Endothelial cell (in vitro differentiated cells): ENCODE results near the gene TPRG1. TPM values are rescaled to one million over a fixed set of nuclear protein-coding genes. Genes with fewer than 3 reads are reported as not detected.
"Not testable (repeated sequence)": the region's sequence is repeated elsewhere in the genome, so short reads cannot be mapped to it uniquely, and the experiment has no call there.

Experiments
- DNase-seq: peaks from one replicate; pipeline ENCODE4 v3.0.0; 2021; ENCODE audit warnings: low spot score
- H3K27ac Mint-ChIP-seq: one replicate; pipeline ENCODE4 v1.8.0; 2021; ENCODE audit warnings: mixed read lengths, inconsistent platforms; ENCODE audit not compliant: unreplicated experiment
- H3K27me3 Mint-ChIP-seq: one replicate; pipeline ENCODE4 v1.8.0; 2021; ENCODE audit warnings: mild to moderate bottlenecking, moderate library complexity, mixed read lengths, inconsistent platforms; ENCODE audit not compliant: unreplicated experiment
- H3K36me3 Mint-ChIP-seq: one replicate; pipeline ENCODE4 v1.8.0; 2021; ENCODE audit warnings: mild to moderate bottlenecking, low read depth, mixed read lengths, inconsistent platforms; ENCODE audit not compliant: unreplicated experiment
- H3K4me1 Mint-ChIP-seq: one replicate; pipeline ENCODE4 v1.8.0; 2021; ENCODE audit warnings: mild to moderate bottlenecking, mixed read lengths, inconsistent platforms; ENCODE audit not compliant: unreplicated experiment
- H3K4me3 Mint-ChIP-seq: one replicate; pipeline ENCODE4 v1.8.0; 2021; ENCODE audit warnings: mild to moderate bottlenecking, mixed read lengths, inconsistent platforms; ENCODE audit not compliant: unreplicated experiment
- H3K9me3 Mint-ChIP-seq: one replicate; pipeline ENCODE4 v1.8.0; 2021; ENCODE audit warnings: mixed read lengths, inconsistent platforms; ENCODE audit not compliant: unreplicated experiment
- CTCF ChIP-seq: fragments of 200-600 bp; sonication (generic); IDR thresholded peaks from one replicate; pipeline ENCODE4 v1.5.0; 2021; ENCODE audit warnings: antibody characterized with exemption; ENCODE audit not compliant: unreplicated experiment
- total RNA-seq: library from RNA; stranded (reverse); fragmentation: NEBNext Ultra II Directional; extraction: Animal tissue kit (Norgen Biotek cat#: 25700); gene quantifications from one replicate; pipeline ENCODE4 v1.2.1, GENCODE V29; 2021; ENCODE audit not compliant: unreplicated experiment

TPRG1 gene
- total RNA-seq, 1 donor from 2014 or later: 2.1 TPM

GRCh38 chr3:189325454-189325853, 153.7 kb downstream of the TPRG1 start:
- Mint-ChIP-seq H3K4me3 (no peak overlapping the region), H3K27me3 (no peaks in the 10 kb centered on the region), H3K4me1 (peaks cover 5% of the 10 kb centered on the region), H3K9me3 (no peaks in the 10 kb centered on the region), H3K36me3 (no peaks in the 10 kb centered on the region), H3K27ac (no peak overlapping the region)
- DNase-seq: no peak
- no peak for TF ChIP-seq CTCF

GRCh38 chr3:189329630-189330029, 157.9 kb downstream of the TPRG1 start:
- not testable (repeated sequence) for H3K4me3 Mint-ChIP-seq, H3K36me3 Mint-ChIP-seq, H3K27ac Mint-ChIP-seq, DNase-seq, H3K9me3 Mint-ChIP-seq, H3K27me3 Mint-ChIP-seq, H3K4me1 Mint-ChIP-seq

- no peaks in the 10 kb centered on the region for H3K36me3 Mint-ChIP-seq
- H3K4me1 Mint-ChIP-seq: no peaks in the 10 kb centered on the region
- no peak for TF ChIP-seq CTCF
- H3K9me3 Mint-ChIP-seq: no peaks in the 10 kb centered on the region
- peaks cover 2% of the 10 kb centered on the region for H3K27me3 Mint-ChIP-seq
- H3K4me3 Mint-ChIP-seq: no peak overlapping the region
- no peak overlapping the region for H3K27ac Mint-ChIP-seq
- no peak for DNase-seq
Observed at GRCh38 chr3:189330066-189330465, 158.3 kb downstream of the TPRG1 start.

- Mint-ChIP-seq H3K9me3 (no peaks in the 10 kb centered on the region), H3K27me3 (peaks cover 2% of the 10 kb centered on the region), H3K4me1 (no peaks in the 10 kb centered on the region), H3K4me3 (no peak overlapping the region), H3K27ac (no peak overlapping the region), H3K36me3 (no peaks in the 10 kb centered on the region)
- TF ChIP-seq CTCF: no peak
- no peak for DNase-seq
Observed at GRCh38 chr3:189331002-189331418, 159.2 kb downstream of the TPRG1 start.

- no peak for TF ChIP-seq CTCF
- H3K9me3 Mint-ChIP-seq: no peaks in the 10 kb centered on the region
- H3K36me3 Mint-ChIP-seq: no peaks in the 10 kb centered on the region
- no peak for DNase-seq
- no peak overlapping the region for H3K27ac Mint-ChIP-seq
- peaks cover 2% of the 10 kb centered on the region for H3K27me3 Mint-ChIP-seq
- no peaks in the 10 kb centered on the region for H3K4me1 Mint-ChIP-seq
- H3K4me3 Mint-ChIP-seq: no peak overlapping the region
Observed at GRCh38 chr3:189334064-189334920, 162.5 kb downstream of the TPRG1 start.
